HepG2 (cell line): ENCODE data around the gene ITGA6. TPM values are rescaled to one million over a fixed set of nuclear protein-coding genes. Genes with fewer than 3 reads are reported as not detected.
A peak's percentile ranks its signal among the peaks of the same experiment; 100 is the strongest.

ENCODE experiments used
- EZH2 ChIP-seq: conservative IDR thresholded peaks from 2 replicates; pipeline ENCODE4 v1.6.1; 2012; ENCODE audit warnings: mild to moderate bottlenecking, low read depth, low read length, moderate library complexity
- GFI1 ChIP-seq: sonication (generic); formaldehyde crosslinking; IDR thresholded peaks from 2 replicates; pipeline ENCODE4 v1.5.0; 2020; ENCODE audit warnings: missing genetic modification reagents, mild to moderate bottlenecking, borderline replicate concordance
- ISL2 ChIP-seq: sonication (generic); formaldehyde crosslinking; IDR thresholded peaks from 2 replicates; pipeline ENCODE4 v1.5.0; 2020; ENCODE audit warnings: missing genetic modification reagents
- KDM5B ChIP-seq: sonication (generic); formaldehyde crosslinking; IDR thresholded peaks from 2 replicates; pipeline ENCODE4 v1.4.0; 2020; ENCODE audit warnings: missing genetic modification reagents, mild to moderate bottlenecking, borderline replicate concordance
- KLF12 ChIP-seq: sonication (generic); formaldehyde crosslinking; IDR thresholded peaks from 2 replicates; pipeline ENCODE4 v1.4.0; 2020; ENCODE audit warnings: missing genetic modification reagents, borderline replicate concordance
- KLF13 ChIP-seq: sonication (generic); formaldehyde crosslinking; IDR thresholded peaks from 2 replicates; pipeline ENCODE4 v1.4.0; 2020; ENCODE audit warnings: mild to moderate bottlenecking, missing genetic modification reagents
- NFKBIZ ChIP-seq: IDR thresholded peaks from 2 replicates; pipeline ENCODE4 v1.6.1; 2018; ENCODE audit warnings: missing genetic modification reagents, missing compliant biosample characterization
- PAF1 ChIP-seq: IDR thresholded peaks from 2 replicates; pipeline ENCODE4 v1.6.1; 2016; ENCODE audit warnings: missing genetic modification reagents, missing compliant biosample characterization
- PHF20 ChIP-seq: sonication (generic); formaldehyde crosslinking; IDR thresholded peaks from 2 replicates; pipeline ENCODE4 v1.5.0; 2020; ENCODE audit warnings: mild to moderate bottlenecking, missing genetic modification reagents
- TAF15 ChIP-seq: fragments of 200-400 bp; formaldehyde crosslinking; IDR thresholded peaks from one replicate; pipeline ENCODE4 v1.6.1; 2018; ENCODE audit warnings: mild to moderate bottlenecking, low read depth, low read length; ENCODE audit not compliant: poor library complexity, severe bottlenecking
- ZNF232 ChIP-seq: sonication (generic); formaldehyde crosslinking; IDR thresholded peaks from 2 replicates; pipeline ENCODE4 v1.4.0; 2020; ENCODE audit warnings: missing genetic modification reagents, borderline replicate concordance
- ZNF354B ChIP-seq: sonication (generic); formaldehyde crosslinking; IDR thresholded peaks from 2 replicates; pipeline ENCODE4 v1.8.0; 2022; ENCODE audit warnings: mild to moderate bottlenecking, missing genetic modification reagents
- ZNF430 ChIP-seq: sonication (generic); formaldehyde crosslinking; IDR thresholded peaks from 2 replicates; pipeline ENCODE4 v1.9.0; 2021; ENCODE audit warnings: mild to moderate bottlenecking, missing genetic modification reagents
- ZNF552 ChIP-seq: sonication (generic); formaldehyde crosslinking; IDR thresholded peaks from 2 replicates; pipeline ENCODE4 v1.9.0; 2022; ENCODE audit warnings: missing genetic modification reagents, mild to moderate bottlenecking, borderline replicate concordance
- ZNF790 ChIP-seq: sonication (generic); formaldehyde crosslinking; IDR thresholded peaks from 2 replicates; pipeline ENCODE4 v1.8.0; 2022; ENCODE audit warnings: missing genetic modification reagents, mild to moderate bottlenecking, borderline replicate concordance
- ZNF850 ChIP-seq: sonication (generic); formaldehyde crosslinking; conservative IDR thresholded peaks from 2 replicates; pipeline ENCODE4 v1.9.0; 2021; ENCODE audit warnings: mild to moderate bottlenecking, missing genetic modification reagents
- polyA plus RNA-seq, 8 experiments: library from polyadenylated mRNA; depleted of rRNA in 3 of 8; stranded (reverse) in 7 of 8; unstranded in 1 of 8; fragments of >200 nt; fragmentation: Illumina TruSeq in 4 of 8; extraction: Trizol in 4 of 8; gene quantifications; 2 replicates each; pipeline versions ENCODE4 v1.2.1 to v1.2.3, GENCODE V29; 2011 to 2016; ENCODE audit warnings: low read depth in 4 of 8, missing spikeins in 1 of 8, mixed read lengths in 1 of 8; ENCODE audit not compliant: insufficient read depth in 1 of 8
- total RNA-seq, 5 experiments: library from RNA; depleted of rRNA; stranded (reverse); fragments of >200 nt; fragmentation: Illumina TruSeq; extraction: Trizol; gene quantifications; 2 replicates each; pipeline ENCODE4 v1.2.3, GENCODE V29; 2016; ENCODE audit warnings: low read depth in 1 of 5
- TF ChIP-seq, protein P1 (sequence below): sonication (generic); formaldehyde crosslinking; IDR thresholded peaks from 2 replicates; pipeline ENCODE4 v1.4.0; 2020; ENCODE audit warnings: missing genetic modification reagents, mild to moderate bottlenecking, borderline replicate concordance
- TF ChIP-seq, protein P2 (sequence below): IDR thresholded peaks from 2 replicates; pipeline ENCODE4 v1.6.1; 2012; ENCODE audit warnings: inconsistent platforms
- TF ChIP-seq, protein P3 (sequence below): IDR thresholded peaks from 2 replicates; pipeline ENCODE4 v1.6.1; 2016; ENCODE audit warnings: missing compliant biosample characterization, missing genetic modification reagents, borderline replicate concordance
- TF ChIP-seq, protein P4 (sequence below): IDR thresholded peaks from 2 replicates; pipeline ENCODE4 v1.6.1; 2016; ENCODE audit warnings: missing biosample characterization, missing genetic modification reagents, low read depth
- TF ChIP-seq, protein P5 (sequence below): sonication (generic); formaldehyde crosslinking; IDR thresholded peaks from 2 replicates; pipeline ENCODE4 v1.8.1; 2023; ENCODE audit warnings: missing genetic modification reagents, inconsistent platforms, borderline replicate concordance

Gene ITGA6
- total and polyA plus RNA-seq, 2 of the 13 experiments (the other 11 are each of a cell fraction or from before 2014, with no cell fraction given) = 24.0 to 92.5 TPM

DNA sequence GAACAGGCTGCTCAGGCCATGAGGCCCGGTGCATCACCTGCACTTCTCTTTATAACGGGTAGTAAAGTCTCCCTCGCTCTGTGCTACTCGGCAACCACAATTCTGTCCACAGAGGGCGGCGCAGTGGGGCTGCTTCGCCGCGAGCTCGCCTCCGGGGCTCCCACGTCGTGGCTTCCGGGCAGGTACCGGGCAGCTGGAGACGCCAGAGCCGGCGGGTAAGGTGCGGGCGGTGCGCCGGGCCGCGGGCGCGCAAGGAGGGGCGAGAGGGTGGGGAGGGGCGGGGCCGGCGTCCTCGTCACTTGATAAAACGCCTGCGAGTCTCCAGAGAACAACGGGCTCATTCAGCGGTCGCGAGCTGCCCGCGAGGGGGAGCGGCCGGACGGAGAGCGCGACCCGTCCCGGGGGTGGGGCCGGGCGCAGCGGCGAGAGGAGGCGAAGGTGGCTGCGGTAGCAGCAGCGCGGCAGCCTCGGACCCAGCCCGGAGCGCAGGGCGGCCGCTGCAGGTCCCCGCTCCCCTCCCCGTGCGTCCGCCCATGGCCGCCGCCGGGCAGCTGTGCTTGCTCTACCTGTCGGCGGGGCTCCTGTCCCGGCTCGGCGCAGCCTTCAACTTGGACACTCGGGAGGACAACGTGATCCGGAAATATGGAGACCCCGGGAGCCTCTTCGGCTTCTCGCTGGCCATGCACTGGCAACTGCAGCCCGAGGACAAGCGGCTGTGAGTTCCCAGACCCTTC lies at the start of gene ITGA6 (continued):
- TF ChIP-seq, protein P1, sequence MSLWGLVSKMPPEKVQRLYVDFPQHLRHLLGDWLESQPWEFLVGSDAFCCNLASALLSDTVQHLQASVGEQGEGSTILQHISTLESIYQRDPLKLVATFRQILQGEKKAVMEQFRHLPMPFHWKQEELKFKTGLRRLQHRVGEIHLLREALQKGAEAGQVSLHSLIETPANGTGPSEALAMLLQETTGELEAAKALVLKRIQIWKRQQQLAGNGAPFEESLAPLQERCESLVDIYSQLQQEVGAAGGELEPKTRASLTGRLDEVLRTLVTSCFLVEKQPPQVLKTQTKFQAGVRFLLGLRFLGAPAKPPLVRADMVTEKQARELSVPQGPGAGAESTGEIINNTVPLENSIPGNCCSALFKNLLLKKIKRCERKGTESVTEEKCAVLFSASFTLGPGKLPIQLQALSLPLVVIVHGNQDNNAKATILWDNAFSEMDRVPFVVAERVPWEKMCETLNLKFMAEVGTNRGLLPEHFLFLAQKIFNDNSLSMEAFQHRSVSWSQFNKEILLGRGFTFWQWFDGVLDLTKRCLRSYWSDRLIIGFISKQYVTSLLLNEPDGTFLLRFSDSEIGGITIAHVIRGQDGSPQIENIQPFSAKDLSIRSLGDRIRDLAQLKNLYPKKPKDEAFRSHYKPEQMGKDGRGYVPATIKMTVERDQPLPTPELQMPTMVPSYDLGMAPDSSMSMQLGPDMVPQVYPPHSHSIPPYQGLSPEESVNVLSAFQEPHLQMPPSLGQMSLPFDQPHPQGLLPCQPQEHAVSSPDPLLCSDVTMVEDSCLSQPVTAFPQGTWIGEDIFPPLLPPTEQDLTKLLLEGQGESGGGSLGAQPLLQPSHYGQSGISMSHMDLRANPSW (CRISPR knock-in tag) = no peak; the same call in 1 of the 2 replicates
- TF ChIP-seq ZNF850 (CRISPR knock-in tag) (no peak), PAF1 (no peak), ZNF790 (no peak; the same call in 1 of the 2 replicates), ISL2 (CRISPR knock-in tag) (peak; percentile 44; the same call in 1 of the 2 replicates), ZNF232 (no peak; the same call in 1 of the 2 replicates), ZNF354B (CRISPR knock-in tag) (no peak), ZNF552 (CRISPR knock-in tag) (0 out of 2 replicates have a peak, but pooled peaks have one; percentile 65), KLF12 (peak; percentile 77; the same call in 1 of the 2 replicates), KLF13 (0 out of 2 replicates have a peak, but pooled peaks have one; percentile 30), KDM5B (CRISPR knock-in tag) (peak; percentile 71), NFKBIZ (CRISPR knock-in tag) (no peak), GFI1 (CRISPR knock-in tag) (peak; percentile 48; the same call in 1 of the 2 replicates), PHF20 (CRISPR knock-in tag) (peak; percentile 34; the same call in 1 of the 2 replicates), TAF15 (no peak), ZNF430 (CRISPR knock-in tag) (no peak; the same call in 1 of the 2 replicates), EZH2 (no peak)
- TF ChIP-seq, protein P2, sequence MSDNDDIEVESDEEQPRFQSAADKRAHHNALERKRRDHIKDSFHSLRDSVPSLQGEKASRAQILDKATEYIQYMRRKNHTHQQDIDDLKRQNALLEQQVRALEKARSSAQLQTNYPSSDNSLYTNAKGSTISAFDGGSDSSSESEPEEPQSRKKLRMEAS = peak; percentile 83
- TF ChIP-seq, protein P3, sequence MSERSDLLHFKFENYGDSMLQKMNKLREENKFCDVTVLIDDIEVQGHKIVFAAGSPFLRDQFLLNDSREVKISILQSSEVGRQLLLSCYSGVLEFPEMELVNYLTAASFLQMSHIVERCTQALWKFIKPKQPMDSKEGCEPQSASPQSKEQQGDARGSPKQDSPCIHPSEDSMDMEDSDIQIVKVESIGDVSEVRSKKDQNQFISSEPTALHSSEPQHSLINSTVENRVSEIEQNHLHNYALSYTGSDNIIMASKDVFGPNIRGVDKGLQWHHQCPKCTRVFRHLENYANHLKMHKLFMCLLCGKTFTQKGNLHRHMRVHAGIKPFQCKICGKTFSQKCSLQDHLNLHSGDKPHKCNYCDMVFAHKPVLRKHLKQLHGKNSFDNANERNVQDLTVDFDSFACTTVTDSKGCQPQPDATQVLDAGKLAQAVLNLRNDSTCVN (CRISPR knock-in tag) = no peak
- TF ChIP-seq, protein P4, sequence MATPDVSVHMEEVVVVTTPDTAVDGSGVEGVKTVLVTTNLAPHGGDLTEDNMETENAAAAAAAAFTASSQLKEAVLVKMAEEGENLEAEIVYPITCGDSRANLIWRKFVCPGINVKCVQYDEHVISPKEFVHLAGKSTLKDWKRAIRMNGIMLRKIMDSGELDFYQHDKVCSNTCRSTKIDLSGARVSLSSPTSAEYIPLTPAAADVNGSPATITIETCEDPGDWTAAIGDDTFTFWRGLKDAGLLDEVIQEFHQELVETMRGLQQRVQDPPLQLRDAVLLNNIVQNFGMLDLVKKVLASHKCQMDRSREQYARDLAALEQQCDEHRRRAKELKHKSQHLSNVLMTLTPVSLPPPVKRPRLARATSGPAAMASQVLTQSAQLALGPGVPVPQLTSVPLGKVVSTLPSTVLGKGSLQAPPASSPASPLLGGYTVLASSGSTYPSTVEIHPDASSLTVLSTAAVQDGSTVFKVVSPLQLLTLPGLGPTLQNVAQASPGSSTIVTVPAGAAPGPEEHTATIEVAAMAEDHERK (CRISPR knock-in tag) = no peak
- TF ChIP-seq, protein P5, sequence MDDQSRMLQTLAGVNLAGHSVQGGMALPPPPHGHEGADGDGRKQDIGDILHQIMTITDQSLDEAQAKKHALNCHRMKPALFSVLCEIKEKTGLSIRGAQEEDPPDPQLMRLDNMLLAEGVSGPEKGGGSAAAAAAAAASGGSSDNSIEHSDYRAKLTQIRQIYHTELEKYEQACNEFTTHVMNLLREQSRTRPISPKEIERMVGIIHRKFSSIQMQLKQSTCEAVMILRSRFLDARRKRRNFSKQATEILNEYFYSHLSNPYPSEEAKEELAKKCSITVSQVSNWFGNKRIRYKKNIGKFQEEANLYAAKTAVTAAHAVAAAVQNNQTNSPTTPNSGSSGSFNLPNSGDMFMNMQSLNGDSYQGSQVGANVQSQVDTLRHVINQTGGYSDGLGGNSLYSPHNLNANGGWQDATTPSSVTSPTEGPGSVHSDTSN (CRISPR knock-in tag) = no peak
